NT2/D1 (cell line): ENCODE results near the gene ASAP3.

Experiments used
- DNase-seq: peaks from one replicate; pipeline ENCODE4 v3.0.0-alpha.2; 2011; ENCODE audit warnings: low read depth, low spot score
- H3K27me3 ChIP-seq: 2 replicates; pipeline ENCODE4 v1.6.0; 2011; ENCODE audit warnings: mild to moderate bottlenecking; ENCODE audit not compliant: insufficient read length, insufficient read depth
- H3K36me3 ChIP-seq: 2 replicates; pipeline ENCODE4 v1.6.1; 2011; ENCODE audit warnings: mild to moderate bottlenecking, low read length, mixed read lengths; ENCODE audit not compliant: insufficient read depth, insufficient read length
- H3K4me1 ChIP-seq: 2 replicates; pipeline ENCODE4 v1.5.1; 2011; ENCODE audit not compliant: insufficient read depth, insufficient read length
- H3K4me3 ChIP-seq: 2 replicates; pipeline ENCODE4 v1.5.1; 2011; ENCODE audit warnings: low read depth; ENCODE audit not compliant: insufficient read length
- H3K9ac ChIP-seq: 2 replicates; pipeline ENCODE4 v1.6.0; 2011; ENCODE audit warnings: low read depth; ENCODE audit not compliant: insufficient read length
- H3K9me3 ChIP-seq: 2 replicates; pipeline ENCODE4 v1.5.1; 2011; ENCODE audit warnings: mild to moderate bottlenecking, low read length; ENCODE audit not compliant: insufficient read depth
- SUZ12 ChIP-seq: IDR thresholded peaks from 2 replicates; pipeline ENCODE4 v1.6.1; 2011; ENCODE audit not compliant: insufficient read length, insufficient read depth; ENCODE audit errors: extremely low read depth
- YY1 ChIP-seq: IDR thresholded peaks from 2 replicates; pipeline ENCODE4 v1.6.1; 2011; ENCODE audit not compliant: insufficient read length, insufficient read depth
- ZNF274 ChIP-seq: IDR thresholded peaks from 2 replicates; pipeline ENCODE4 v1.6.1; 2011; ENCODE audit warnings: mild to moderate bottlenecking, low read depth, low read length

The ASAP3 gene

DNA sequence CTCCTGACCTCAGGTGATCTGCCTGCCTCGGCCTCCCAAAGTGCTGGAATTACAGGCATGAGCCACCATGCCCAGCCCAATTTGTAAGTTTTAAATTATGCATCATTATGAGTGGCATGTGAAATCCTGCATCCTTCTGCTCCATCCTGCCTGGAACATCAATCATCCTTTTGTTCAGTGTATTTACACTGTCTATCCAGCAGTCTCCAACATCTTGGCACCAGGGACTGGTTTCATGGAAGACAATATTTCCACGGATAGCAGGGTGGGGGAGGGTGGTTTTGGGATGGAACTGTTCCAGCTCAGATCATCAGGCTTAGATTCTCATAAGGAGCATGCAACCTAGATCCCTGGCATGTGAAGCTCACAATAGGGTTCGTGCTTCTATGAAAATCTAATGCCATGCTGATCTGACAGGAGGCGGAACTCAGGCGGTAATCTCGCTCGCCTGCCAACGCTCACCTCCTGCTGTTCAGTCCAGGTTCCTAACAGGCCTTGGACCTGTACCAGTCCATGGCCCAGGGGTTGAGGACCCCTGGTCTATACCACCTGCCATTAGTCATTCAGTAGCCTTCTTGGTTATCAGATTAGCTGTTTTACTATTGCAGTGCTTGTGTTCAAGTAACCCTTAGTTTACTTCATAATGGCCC, 37.2 kb downstream of the ASAP3 start:
- H3K36me3 ChIP-seq: peaks cover 54% of the 10 kb centered on the region
- no peaks in the 10 kb centered on the region for H3K27me3 ChIP-seq
- no peak overlapping the region for H3K4me3 ChIP-seq
- no peaks in the 10 kb centered on the region for H3K4me1 ChIP-seq
- no peaks in the 10 kb centered on the region for H3K9me3 ChIP-seq
- TF ChIP-seq SUZ12 (no peak), ZNF274 (no peak), YY1 (no peak)
- no peak for DNase-seq
- no peak overlapping the region for H3K9ac ChIP-seq

DNA sequence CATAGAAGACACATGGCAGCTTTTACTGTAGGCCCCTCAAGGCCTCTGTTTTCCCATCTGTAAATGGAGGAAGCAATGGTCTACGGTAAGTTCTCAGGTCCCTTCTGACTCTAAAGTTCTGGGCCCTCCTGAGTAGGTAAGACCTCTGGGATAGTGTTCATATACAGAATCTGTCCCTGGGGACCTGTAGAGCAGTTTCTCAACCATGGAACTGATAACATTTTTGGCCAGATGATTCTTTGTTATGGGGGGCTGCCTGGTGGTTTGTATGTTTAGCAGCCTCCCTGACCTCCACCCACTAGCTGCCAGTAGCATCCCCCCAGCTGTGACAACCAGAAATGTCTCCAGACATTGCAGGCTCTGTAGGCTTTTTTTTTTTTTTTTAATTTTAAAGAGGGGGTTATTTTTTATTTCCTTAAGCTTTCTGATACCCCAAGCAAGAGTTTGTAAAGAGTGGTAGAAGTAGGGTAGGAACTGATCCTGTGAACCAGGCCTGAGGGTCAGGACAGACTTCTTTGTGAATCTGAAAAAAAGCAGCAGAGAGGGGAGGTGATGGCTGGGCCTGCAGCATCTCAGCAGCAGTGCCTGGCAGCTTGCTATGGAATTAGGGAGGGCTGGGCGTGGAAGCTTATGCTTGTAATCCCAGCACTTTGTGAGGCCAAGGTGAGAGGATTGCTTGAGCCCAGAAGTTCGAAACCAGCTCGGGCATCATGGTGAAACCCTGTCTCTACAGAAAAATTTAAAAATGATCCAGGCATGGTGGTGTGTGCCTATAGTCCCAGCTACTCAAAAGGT, 39.2 kb downstream of the ASAP3 start:
- Histone ChIP-seq H3K9ac (no peak overlapping the region), H3K36me3 (peaks cover 49% of the 10 kb centered on the region), H3K27me3 (no peaks in the 10 kb centered on the region), H3K9me3 (no peaks in the 10 kb centered on the region), H3K4me1 (no peaks in the 10 kb centered on the region), H3K4me3 (no peak overlapping the region)
- no peak for TF ChIP-seq SUZ12
- no peak for DNase-seq

DNA sequence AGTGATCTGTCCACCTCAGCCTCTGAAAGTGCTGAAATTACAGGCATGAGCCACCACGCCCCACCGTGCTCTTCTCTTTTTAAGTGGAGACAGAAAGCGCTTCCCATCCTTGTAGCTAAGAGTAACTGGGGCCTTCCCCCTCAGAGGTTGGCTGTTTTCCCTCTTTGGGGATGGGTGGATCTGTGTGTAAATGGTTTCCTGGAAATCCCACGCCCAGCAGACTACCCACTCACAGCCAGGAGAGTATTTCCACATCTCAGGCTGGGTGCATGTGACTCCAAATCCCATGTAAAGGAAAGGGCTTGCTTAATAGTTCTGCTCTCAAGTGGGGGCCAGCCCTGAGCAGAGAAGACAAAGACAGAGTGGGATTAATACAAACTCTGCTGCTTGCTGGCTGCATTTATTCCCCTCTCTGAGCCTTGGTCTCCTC, 39.9 kb downstream of the ASAP3 start:
- Histone ChIP-seq H3K9ac (no peak overlapping the region), H3K4me1 (no peaks in the 10 kb centered on the region), H3K36me3 (peaks cover 49% of the 10 kb centered on the region), H3K4me3 (no peak overlapping the region), H3K9me3 (no peaks in the 10 kb centered on the region), H3K27me3 (no peaks in the 10 kb centered on the region)
- no peak for DNase-seq
- no peak for TF ChIP-seq ZNF274
- no peak for TF ChIP-seq SUZ12
- TF ChIP-seq YY1: no peak

DNA sequence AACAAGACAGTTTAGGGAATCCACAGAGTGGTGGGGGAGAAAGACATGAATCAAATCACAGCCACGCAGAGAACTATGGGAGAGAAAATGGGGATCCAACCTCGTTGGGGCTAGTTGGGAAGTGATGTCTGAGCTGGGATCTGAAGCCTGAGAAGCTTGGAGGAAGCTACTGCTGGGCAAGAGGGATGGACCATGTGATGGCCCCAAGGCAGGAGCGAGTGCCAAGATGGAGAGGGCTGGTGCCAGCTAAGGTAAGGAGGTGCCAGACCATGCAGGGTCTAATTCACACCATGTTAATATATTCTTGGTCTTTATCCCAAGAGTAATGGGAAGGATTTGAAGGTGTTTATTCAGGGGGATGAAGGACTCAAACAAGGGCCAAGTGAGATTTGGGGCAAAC, 41.2 kb downstream of the ASAP3 start:
- Histone ChIP-seq H3K9ac (no peak overlapping the region), H3K36me3 (peaks cover 53% of the 10 kb centered on the region)
- DNase-seq: no peak

DNA sequence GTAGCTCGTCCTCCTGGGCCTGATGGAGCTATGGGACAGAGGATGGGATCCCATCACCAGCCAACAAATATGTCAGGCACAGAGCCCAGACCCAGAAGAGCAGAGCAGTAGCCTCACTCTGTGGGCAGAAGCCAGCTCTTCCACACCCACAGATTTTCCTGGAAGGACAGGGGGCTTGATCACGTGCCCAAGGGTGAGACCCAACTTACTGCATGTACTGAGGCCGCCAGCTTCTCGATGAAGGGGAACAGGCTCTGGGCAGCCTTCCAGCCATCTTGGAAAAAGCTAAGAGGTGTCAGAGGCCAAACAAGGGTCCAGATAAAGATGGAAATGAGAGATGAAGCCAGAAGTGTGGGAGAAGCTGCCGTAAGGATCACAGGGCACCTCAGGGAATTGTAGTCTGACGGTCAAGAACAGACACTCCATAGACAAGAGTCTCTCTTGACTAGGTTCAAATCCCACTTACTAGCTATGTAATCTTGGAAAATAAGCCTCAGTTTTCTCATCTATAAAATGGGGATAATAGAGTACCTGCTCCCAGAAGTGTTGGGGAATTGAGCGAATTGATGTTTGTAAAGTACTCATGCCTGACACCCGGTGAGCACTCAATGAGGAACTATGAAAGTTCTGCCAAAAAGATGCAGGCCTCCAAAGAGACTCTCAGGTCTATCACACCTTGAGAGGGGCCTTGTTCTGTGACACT, 42.4 kb downstream of the ASAP3 start:
- Histone ChIP-seq H3K27me3 (no peaks in the 10 kb centered on the region), H3K4me3 (no peak overlapping the region), H3K9ac (no peak overlapping the region), H3K4me1 (no peaks in the 10 kb centered on the region), H3K9me3 (no peaks in the 10 kb centered on the region), H3K36me3 (peaks cover 54% of the 10 kb centered on the region)
- DNase-seq: no peak
- TF ChIP-seq ZNF274: no peak
- no peak for TF ChIP-seq SUZ12
- TF ChIP-seq YY1: no peak

More for the DNA sequence above, 41.2 kb downstream of the ASAP3 start:
- Histone ChIP-seq H3K4me1 (no peaks in the 10 kb centered on the region), H3K27me3 (no peaks in the 10 kb centered on the region), H3K4me3 (no peak overlapping the region), H3K9me3 (no peaks in the 10 kb centered on the region)
- no peak for TF ChIP-seq SUZ12
- no peak for TF ChIP-seq YY1
- no peak for TF ChIP-seq ZNF274

DNA sequence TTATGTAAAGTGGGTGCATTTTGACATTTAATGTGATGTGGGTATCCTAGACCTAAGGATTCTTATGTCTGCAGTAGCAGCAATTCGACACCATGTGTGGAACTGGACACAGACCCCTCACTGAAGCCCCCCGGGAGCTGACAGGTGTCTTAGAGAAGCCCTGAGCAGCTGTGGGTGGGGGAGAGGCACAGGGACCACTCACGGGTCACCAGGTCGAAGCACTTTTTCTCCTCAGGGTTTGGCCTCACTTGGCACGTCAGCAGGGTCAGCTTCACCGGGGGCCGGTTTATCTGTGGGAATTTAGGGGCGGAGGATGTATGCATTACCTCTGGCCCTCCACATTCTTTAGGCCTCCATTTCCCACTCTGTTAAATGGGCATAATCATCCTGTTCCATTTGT, 45.4 kb downstream of the ASAP3 start:
- no peak for DNase-seq
- Histone ChIP-seq H3K27me3 (no peaks in the 10 kb centered on the region), H3K4me1 (no peaks in the 10 kb centered on the region), H3K4me3 (no peak overlapping the region), H3K9ac (no peak overlapping the region), H3K9me3 (no peaks in the 10 kb centered on the region), H3K36me3 (peaks cover 80% of the 10 kb centered on the region)
- no peak for TF ChIP-seq SUZ12
- TF ChIP-seq ZNF274: no peak
- no peak for TF ChIP-seq YY1

DNA sequence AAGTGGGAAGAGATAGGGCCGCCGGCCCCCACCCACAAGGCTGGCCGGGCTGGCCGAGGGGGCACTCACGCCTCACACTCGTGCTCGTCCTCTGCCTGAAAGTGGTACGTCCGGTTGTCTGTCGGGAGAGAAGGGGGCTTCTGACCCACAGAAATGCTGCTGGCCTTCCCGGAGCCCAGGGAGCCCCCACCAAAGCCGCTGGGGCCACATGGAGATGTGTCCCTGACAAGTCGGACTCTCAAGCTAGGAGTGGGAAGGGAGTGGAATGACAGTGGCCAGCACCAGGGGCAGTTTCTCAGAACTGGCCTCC, 46.7 kb downstream of the ASAP3 start:
- H3K36me3 ChIP-seq: peaks cover 87% of the 10 kb centered on the region
- H3K27me3 ChIP-seq: no peaks in the 10 kb centered on the region
- H3K9ac ChIP-seq: no peak overlapping the region
- no peak for DNase-seq
- no peak overlapping the region for H3K4me3 ChIP-seq
- H3K9me3 ChIP-seq: no peaks in the 10 kb centered on the region
- no peak for TF ChIP-seq SUZ12
- TF ChIP-seq YY1: no peak
- no peak for TF ChIP-seq ZNF274
- no peaks in the 10 kb centered on the region for H3K4me1 ChIP-seq
